ENCODE results near the gene TLL1. TPM values are rescaled to one million over a fixed set of nuclear protein-coding genes. Genes with fewer than 3 reads are reported as not detected.

Gene TLL1
- total RNA-seq, 1 experiment from 2014 or later: not detected

DNA sequence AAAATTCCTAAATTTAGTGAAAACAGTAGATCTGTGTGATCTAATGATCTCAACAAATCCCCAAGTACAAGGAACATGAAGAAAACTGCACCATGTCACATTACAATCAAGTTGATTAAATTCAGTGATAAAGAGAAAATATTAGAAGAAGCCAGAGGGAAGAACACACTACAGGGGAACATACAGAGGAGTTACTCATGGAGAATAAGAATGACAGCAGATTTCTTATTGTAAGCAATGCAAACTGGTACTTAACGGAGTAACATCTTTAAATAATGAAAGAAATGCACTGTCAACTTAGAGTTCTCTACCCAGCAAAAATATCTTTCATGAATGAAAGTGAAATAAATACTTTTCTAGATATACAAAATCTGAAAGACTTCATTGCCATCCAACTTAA lies 21.1 kb downstream of the TLL1 start:
- DNase-seq (ENCODE audit: low read depth): no peak

DNA sequence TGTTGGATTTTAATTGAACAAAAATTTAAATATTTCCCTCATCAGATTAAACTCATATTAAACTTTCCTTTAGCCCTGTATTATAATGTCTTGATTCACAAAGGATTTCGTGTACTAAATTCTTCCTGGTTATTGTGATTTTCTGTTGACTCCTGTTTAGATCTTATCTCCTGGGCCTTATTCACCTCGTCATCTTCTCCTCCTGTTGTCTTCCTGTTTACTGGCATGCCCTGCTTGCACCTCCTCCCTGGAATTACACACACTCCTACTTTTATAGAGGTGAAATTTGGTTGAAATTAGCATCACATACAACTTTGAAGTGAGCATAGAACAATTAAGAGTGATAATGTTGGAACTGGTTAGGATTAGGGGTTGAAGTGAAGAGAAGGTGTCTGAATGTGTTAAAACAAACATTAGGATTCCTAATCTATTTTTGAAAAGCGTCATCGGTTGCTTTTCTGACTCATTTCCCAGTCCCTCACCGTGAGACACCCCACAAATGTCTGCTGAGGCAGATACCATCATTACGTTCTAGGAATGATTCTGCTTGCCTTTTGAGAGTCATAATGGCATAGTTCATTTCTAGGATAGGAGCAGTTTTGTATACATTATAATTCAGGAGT lies 32.5 kb downstream of the TLL1 start:
- no peak for DNase-seq (ENCODE audit: low read depth)

- no peak for DNase-seq (ENCODE audit: low read depth)
Measured at GRCh38 chr4:165906272-165906671, 33.2 kb downstream of the TLL1 start.

GRCh38 chr4:165909947-165910346 lies 36.9 kb downstream of the TLL1 start:
- DNase-seq (ENCODE audit: low read depth): peak; percentile 2

DNA sequence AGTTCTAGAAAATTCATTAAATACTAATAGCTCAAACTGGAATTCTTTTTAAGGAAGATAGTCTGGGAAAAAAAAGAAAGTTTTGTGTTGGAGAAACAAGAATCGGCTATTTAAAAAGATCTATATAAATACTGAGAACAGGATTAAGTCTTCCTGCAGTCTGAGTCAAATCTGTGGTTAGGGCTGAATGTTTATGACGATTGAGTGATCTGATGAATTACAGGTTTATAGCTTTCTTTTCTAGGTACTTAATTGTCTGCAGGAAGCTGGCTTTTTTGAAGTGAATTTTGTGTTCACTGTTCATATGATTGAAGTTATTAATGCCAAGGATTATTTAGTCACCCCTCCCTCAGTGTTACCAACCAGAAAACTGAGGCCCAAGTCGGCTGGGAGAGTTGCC lies 42.2 kb downstream of the TLL1 start:
- no peak for DNase-seq (ENCODE audit: low read depth)

GRCh38 chr4:165921546-165921945 lies 48.5 kb downstream of the TLL1 start:
- DNase-seq (ENCODE audit: low read depth): no peak

- no peak for DNase-seq (ENCODE audit: low read depth)
Measured at GRCh38 chr4:165922747-165923146, 49.7 kb downstream of the TLL1 start.

DNA sequence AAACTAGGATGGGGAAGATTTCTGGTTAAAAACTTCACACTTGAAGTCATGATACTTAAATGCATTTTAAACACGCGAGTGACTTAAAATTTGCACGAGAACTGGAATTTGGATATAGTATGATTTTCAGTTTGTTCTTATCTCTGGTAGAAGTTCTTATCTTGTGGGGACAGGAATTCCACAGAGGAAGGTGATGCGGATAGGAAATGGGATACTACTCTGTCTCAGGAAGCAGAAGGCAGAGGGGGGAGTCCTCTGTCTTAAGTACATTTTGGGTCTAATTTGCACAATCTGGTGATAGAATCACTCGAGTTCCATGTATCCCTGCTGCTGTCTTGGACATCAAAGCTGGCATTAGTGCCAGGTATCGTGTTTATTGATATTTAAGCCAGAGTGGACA lies 53.3 kb downstream of the TLL1 start:
- no peak for DNase-seq (ENCODE audit: low read depth)

- no peak for DNase-seq (ENCODE audit: low read depth)
Measured at GRCh38 chr4:165927366-165927765, 54.3 kb downstream of the TLL1 start.

GRCh38 chr4:165927815-165928214 lies 54.8 kb downstream of the TLL1 start:
- no peak for DNase-seq (ENCODE audit: low read depth)

- DNase-seq (ENCODE audit: low read depth): no peak
Measured at GRCh38 chr4:165928601-165929000, 55.6 kb downstream of the TLL1 start.

- no peak for DNase-seq (ENCODE audit: low read depth)
Measured at GRCh38 chr4:165929662-165930061, 56.6 kb downstream of the TLL1 start.

- DNase-seq (ENCODE audit: low read depth): no peak
Measured at GRCh38 chr4:165931741-165932140, 58.7 kb downstream of the TLL1 start.

- no peak for DNase-seq (ENCODE audit: low read depth)
Measured at GRCh38 chr4:165944900-165945299, 71.9 kb downstream of the TLL1 start.

DNA sequence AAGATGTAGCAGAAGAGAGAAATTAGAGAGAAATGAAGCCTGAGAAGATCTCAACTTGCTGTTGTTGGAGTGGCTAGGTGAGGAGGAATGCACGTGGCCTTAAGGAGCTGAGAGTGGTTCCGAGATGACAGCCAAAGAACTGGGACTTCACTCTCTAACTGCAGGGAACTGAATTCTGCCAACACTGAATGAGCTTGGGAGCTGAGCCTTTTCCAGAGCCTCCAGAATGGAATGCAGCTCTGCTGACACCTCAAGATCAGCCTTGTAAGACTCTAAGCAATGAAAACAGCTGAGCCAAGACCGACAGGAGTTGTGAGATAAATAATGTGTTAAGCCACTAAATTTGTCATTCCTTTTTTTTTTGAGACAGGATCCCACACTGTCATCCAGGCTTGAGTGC lies 73.0 kb downstream of the TLL1 start:
- no peak for DNase-seq (ENCODE audit: low read depth)

GRCh38 chr4:165947019-165947418 lies 74.0 kb downstream of the TLL1 start:
- no peak for DNase-seq (ENCODE audit: low read depth)

GRCh38 chr4:165953181-165953580 lies 80.1 kb downstream of the TLL1 start:
- no peak for DNase-seq (ENCODE audit: low read depth)

- DNase-seq (ENCODE audit: low read depth): no peak
Measured at GRCh38 chr4:165963621-165964020, 90.6 kb downstream of the TLL1 start.

DNA sequence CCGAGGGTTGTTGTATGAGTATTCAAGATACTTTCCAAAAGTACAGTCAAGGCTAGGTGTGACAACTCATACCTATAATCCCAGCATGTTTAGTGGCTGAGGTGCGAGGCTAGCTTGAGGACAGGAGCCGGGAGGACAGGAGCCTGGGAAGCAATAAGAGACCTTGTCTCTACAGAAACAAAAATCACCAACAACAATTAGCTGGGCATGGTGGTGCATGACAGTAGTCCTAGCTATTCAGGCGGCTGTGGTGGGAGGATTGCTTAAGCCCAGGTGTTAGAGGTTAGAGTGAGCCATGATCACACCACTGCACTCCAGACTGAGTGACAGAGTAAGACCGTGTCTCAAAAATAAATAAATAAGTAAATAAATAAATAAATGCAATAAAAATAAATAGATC lies 91.6 kb downstream of the TLL1 start:
- no peak for DNase-seq (ENCODE audit: low read depth)

DNA sequence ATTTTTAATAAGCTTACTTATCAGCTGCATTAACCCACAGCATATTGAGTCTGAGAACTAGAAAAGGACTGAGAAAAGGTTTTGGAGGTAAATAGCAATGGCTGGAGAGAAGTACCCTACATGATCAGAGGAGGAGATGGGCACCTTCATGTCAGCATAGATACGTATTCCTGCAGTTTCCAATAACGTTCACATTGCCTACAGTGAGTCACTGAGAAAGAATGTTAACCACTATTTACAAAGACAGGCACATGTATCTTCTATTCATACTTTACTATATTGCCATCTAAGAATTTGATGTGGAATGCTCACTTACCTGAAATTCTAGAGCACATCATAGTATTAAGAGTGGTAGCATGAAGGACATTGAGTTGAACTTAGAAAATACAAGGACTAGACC lies 92.5 kb downstream of the TLL1 start:
- DNase-seq (ENCODE audit: low read depth): peak; percentile 1

DNA sequence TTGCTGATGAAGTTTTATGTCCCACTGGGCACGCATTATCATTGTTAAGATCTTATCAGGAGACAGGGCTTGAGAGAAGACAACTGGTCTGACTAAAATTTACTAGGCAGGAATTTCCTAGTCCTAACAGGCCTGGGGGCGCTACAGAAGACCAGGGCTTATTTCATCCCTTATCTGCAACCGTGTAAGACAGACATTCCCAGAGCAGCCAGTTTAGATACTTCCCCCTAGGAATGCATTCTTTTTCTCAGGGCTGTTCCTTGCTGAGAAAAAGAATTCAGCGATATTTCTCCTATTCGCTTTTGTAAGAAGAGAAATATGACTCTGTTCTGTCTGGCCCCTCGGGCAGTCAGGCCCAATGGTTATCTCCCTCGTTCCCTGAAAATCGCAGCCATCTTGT lies 93.8 kb downstream of the TLL1 start:
- no peak for DNase-seq (ENCODE audit: low read depth)

GRCh38 chr4:165967486-165967885 lies 94.4 kb downstream of the TLL1 start:
- no peak for DNase-seq (ENCODE audit: low read depth)

DNA sequence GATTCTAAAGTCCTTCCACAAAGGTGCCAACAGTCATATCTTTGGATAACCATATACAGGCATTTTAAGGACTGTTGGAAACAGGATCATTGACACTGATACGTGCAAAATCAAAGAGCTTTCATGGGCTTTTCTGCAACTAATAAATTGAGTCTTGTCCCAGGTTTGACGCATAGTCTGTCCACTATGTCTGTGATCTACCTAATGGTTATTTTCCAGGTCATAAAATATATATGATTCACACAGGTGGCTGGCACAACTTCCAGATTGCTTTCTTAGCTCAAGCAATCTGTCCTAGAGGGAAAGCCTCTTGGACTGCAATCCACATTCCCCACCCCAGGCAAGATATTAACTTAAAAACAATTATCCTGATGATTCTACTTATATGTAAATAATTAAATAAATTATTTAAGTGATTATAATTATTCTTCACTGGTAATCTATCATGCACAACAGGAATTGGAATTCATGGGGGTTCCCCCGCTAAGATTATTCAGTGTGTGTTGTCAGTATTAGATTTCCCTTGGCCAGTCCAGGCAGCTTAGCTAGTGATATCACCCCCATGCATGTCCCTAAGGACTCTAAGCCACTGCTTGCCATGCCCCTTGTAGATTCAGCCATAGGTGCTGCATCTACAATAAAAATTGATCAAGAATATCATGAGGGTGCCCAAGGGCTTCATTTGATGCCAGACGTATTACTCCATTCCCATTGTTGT lies 97.8 kb downstream of the TLL1 start:
- DNase-seq (ENCODE audit: low read depth): no peak

- DNase-seq (ENCODE audit: low read depth): no peak
Measured at GRCh38 chr4:165971446-165971845, 98.4 kb downstream of the TLL1 start.
